ENCODE measurements around the gene SFXN2. TPM values are rescaled to one million over a fixed set of nuclear protein-coding genes. Genes with fewer than 3 reads are reported as not detected.

The SFXN2 gene
- total RNA-seq, 1 donor from 2014 or later: 12.0 TPM

- ATAC-seq: no peak
These were observed 77.4 kb downstream of the SFXN2 start for GRCh38 chr10:102791754-102792395.

More at GRCh38 chr10:102791754-102792395, 77.4 kb downstream of the SFXN2 start:
- intact Hi-C loops (cut with DNase I): no loop called here
- H3K27me3 ChIP-seq: no peaks in the 10 kb centered on the region
- DNase-seq: no peak
- H3K36me3 ChIP-seq: no peaks in the 10 kb centered on the region
- no peaks in the 10 kb centered on the region for H3K9me3 ChIP-seq
- H3K4me3 ChIP-seq: no peak overlapping the region
- no peak overlapping the region for H3K27ac ChIP-seq
- H3K4me1 ChIP-seq: peaks cover 42% of the 10 kb centered on the region
- TF ChIP-seq, protein P1, sequence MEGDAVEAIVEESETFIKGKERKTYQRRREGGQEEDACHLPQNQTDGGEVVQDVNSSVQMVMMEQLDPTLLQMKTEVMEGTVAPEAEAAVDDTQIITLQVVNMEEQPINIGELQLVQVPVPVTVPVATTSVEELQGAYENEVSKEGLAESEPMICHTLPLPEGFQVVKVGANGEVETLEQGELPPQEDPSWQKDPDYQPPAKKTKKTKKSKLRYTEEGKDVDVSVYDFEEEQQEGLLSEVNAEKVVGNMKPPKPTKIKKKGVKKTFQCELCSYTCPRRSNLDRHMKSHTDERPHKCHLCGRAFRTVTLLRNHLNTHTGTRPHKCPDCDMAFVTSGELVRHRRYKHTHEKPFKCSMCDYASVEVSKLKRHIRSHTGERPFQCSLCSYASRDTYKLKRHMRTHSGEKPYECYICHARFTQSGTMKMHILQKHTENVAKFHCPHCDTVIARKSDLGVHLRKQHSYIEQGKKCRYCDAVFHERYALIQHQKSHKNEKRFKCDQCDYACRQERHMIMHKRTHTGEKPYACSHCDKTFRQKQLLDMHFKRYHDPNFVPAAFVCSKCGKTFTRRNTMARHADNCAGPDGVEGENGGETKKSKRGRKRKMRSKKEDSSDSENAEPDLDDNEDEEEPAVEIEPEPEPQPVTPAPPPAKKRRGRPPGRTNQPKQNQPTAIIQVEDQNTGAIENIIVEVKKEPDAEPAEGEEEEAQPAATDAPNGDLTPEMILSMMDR (IDR thresholded peaks at IDR 0.05): no peak

Other genes starting within 250 kb of the SFXN2 start
- gene ACTR1A, start 211.9 kb upstream of the SFXN2 start, total RNA-seq: 92.5 TPM
- 13.5 TPM for gene SUFU, start 210.7 kb upstream of the SFXN2 start, total RNA-seq
- 146 TPM for gene TRIM8, start 70.2 kb upstream of the SFXN2 start, total RNA-seq
- 7.5 TPM for gene ARL3, start 239 bp upstream of the SFXN2 start, total RNA-seq
- gene WBP1L, start 29.3 kb downstream of the SFXN2 start, total RNA-seq: 49.0 TPM
- gene CYP17A1, start 122.8 kb downstream of the SFXN2 start, total RNA-seq: 1.9 TPM
- gene BORCS7, start 139.6 kb downstream of the SFXN2 start, total RNA-seq: 22.1 TPM
- 2.5 TPM for gene AS3MT, start 154.8 kb downstream of the SFXN2 start, total RNA-seq
- 12.9 TPM for gene CNNM2, start 203.7 kb downstream of the SFXN2 start, total RNA-seq

Measured in upper lobe of right lung (tissue), 1 donor.